AG04450 (cell line): ENCODE results near the gene ANO4. TPM values are rescaled to one million over a fixed set of nuclear protein-coding genes. Genes with fewer than 3 reads are reported as not detected.

Source experiments
- CTCF ChIA-PET: fragments of 300-600, 350-600 bp; formaldehyde crosslinking; extraction: SDS; loops from one replicate; lab custom pipeline; 2022; ENCODE audit warnings: antibody characterized with exemption, inconsistent platforms; lab: Charles Lee
- POLR2A ChIA-PET: fragments of 350-600 bp; formaldehyde crosslinking; extraction: SDS; loops from one replicate; lab custom pipeline; 2021; ENCODE audit warnings: antibody characterized with exemption, inconsistent platforms; lab: Yijun Ruan, JAX
- DNase-seq: peaks from one replicate; pipeline ENCODE4 v3.0.0-alpha.2; 2011; ENCODE audit warnings: low read depth, low spot score
- H3K27ac ChIP-seq: one replicate; pipeline ENCODE4 v1.5.1; 2012; ENCODE audit warnings: low read depth, low read length, control low read depth
- H3K27me3 ChIP-seq: one replicate; pipeline ENCODE4 v1.6.0; 2012; ENCODE audit warnings: low read length; ENCODE audit not compliant: control insufficient read depth, insufficient read depth
- H3K4me3 ChIP-seq: 2 replicates; pipeline ENCODE4 v1.5.1; 2011; ENCODE audit warnings: mild to moderate bottlenecking, low read depth, low read length, control low read depth
- H3K9me3 ChIP-seq: 2 replicates; pipeline ENCODE4 v1.5.1; 2012; ENCODE audit warnings: low read length; ENCODE audit not compliant: control insufficient read depth, insufficient read depth
- polyA plus RNA-seq: library from polyadenylated mRNA; depleted of rRNA; stranded (reverse); fragments of >200 nt; gene quantifications from 2 replicates; pipeline ENCODE4 v1.2.3, GENCODE V29; 2011
- TF ChIP-seq, protein P1 (sequence below): IDR thresholded peaks from 2 replicates; pipeline ENCODE4 v1.5.1; 2011; ENCODE audit warnings: low read depth, low read length, control low read depth, inconsistent platforms

The ANO4 gene
- polyA plus RNA-seq, 1 experiment: 7.5 TPM

DNA sequence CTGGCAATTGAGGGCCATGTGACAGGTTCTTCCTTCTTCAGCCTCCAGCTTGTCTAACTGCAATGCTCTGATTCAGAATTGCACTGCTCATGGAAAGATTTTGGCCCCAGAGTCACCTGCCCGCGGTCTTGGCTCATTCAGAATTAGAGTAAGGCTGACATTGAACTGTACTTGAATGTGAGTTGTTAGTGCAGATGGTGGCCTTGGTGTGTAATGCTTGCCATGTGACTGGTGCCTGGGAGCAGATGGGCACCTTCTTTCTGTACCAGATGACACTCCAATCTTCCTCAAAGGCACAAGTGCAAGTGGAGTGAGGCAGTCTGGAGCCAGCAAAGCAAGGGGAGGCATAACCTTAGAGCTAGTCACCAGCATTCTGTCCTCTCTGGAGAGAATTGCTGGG, 36.5 kb upstream of the ANO4 start:
- CTCF ChIA-PET: no interaction called here
- Histone ChIP-seq H3K4me3 (no peak overlapping the region), H3K27me3 (no peaks in the 10 kb centered on the region), H3K27ac (no peak overlapping the region), H3K9me3 (no peaks in the 10 kb centered on the region)
- TF ChIP-seq, protein P1, sequence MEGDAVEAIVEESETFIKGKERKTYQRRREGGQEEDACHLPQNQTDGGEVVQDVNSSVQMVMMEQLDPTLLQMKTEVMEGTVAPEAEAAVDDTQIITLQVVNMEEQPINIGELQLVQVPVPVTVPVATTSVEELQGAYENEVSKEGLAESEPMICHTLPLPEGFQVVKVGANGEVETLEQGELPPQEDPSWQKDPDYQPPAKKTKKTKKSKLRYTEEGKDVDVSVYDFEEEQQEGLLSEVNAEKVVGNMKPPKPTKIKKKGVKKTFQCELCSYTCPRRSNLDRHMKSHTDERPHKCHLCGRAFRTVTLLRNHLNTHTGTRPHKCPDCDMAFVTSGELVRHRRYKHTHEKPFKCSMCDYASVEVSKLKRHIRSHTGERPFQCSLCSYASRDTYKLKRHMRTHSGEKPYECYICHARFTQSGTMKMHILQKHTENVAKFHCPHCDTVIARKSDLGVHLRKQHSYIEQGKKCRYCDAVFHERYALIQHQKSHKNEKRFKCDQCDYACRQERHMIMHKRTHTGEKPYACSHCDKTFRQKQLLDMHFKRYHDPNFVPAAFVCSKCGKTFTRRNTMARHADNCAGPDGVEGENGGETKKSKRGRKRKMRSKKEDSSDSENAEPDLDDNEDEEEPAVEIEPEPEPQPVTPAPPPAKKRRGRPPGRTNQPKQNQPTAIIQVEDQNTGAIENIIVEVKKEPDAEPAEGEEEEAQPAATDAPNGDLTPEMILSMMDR: no peak
- no peak for DNase-seq
- POLR2A ChIA-PET: interaction anchor here (0.6 kb wide), 1 partner anchor 12 kb away, joined by 12 read pairs; no protein-coding TSS in a partner anchor

DNA sequence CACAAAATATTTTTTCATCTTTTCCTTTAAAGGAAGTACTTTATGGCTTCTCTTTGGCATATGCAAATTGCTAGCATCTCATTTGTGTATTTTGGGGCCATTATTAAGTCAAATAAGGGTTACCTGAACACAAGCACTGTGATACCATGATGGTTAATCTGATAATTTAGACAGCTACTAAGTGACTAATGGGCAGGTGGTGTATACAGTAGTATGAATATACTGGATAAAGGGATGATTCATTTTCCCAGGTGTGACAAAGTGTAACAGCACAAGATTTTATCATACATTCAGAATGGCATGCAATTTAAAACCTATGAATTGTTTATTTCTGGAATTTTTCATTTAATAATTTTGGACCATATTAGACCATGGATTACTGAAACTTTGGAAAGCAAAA, 27.2 kb upstream of the ANO4 start:
- TF ChIP-seq, protein P1: no peak
- CTCF ChIA-PET: no interaction called here
- POLR2A ChIA-PET: no interaction called here
- Histone ChIP-seq H3K27ac (no peak overlapping the region), H3K4me3 (no peak overlapping the region), H3K27me3 (no peaks in the 10 kb centered on the region), H3K9me3 (no peaks in the 10 kb centered on the region)
- DNase-seq: no peak

DNA sequence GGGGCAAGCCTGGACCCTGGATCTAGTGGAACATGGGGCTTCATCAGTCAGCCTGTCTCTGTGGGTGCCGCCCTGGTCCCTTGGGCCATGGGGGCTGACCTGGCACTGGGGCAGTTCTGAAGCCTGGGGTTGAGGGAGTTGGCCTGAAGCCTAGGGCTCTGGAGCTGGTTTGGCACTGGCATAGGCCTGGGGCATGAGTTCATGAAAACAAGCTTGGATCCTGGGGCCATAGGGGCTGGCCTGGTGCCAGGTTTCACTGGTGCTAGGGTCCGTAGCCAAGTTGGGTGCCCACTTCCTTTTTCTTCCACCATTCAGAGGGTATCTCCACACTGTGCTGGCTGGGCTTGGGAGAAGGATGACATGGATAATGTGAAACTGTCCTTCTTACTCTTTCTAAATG, 26.6 kb upstream of the ANO4 start:
- ChIA-PET CTCF (no interaction called here), POLR2A (no interaction called here)
- Histone ChIP-seq H3K27ac (no peak overlapping the region), H3K9me3 (no peaks in the 10 kb centered on the region), H3K4me3 (no peak overlapping the region), H3K27me3 (no peaks in the 10 kb centered on the region)
- no peak for DNase-seq
- TF ChIP-seq, protein P1: no peak

DNA sequence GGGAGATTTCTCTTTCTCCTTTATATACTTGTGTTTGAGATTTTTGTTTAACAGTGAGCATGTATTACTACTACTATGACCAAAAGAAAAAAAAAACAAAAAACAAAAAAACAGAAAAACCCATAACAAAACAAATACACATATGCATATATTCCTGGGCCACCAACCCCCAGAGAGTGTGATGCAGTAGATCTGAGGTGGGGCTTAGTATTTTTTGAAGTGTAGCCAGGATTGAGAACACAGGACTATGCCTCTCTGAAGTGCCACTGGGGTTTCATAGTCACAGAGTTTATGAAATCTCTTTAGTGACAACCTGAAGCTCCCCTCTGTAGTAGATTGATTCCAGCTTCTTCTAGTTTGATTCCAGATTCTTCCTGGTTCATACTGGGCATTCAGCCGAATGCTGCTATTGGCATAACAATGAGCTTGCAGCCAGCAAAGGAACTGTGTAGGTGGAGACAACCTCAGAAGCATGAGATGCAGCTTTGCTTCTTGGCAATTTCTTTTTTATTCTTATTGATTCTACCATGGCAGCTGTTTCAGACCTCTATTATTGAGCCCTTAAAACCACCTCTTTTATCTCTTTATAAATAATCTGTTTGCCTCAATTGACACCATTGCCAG, 15.5 kb upstream of the ANO4 start:
- TF ChIP-seq, protein P1: no peak
- ChIA-PET CTCF (no interaction called here), POLR2A (no interaction called here)
- Histone ChIP-seq H3K4me3 (no peak overlapping the region), H3K27ac (no peak overlapping the region), H3K27me3 (no peaks in the 10 kb centered on the region), H3K9me3 (no peaks in the 10 kb centered on the region)
- no peak for DNase-seq

DNA sequence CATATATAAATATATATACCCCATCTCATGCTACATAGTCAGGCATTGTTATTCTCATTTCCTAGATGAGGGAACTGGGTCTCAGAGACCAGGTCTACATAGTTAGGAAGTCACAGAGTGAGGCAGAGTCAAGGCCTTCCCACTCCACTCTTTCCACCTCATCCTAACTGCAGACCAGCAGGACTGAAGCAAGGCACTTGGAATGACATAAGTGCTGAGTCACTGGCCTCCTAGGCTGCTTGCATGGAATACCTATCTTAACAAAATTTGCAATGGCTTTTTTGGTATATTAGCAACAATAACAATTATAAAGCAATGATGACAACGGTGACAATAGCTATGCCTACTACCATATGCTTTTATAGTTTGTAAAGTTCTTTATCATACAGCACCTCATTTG, 5.4 kb upstream of the ANO4 start:
- TF ChIP-seq, protein P1: no peak
- POLR2A ChIA-PET: no interaction called here
- CTCF ChIA-PET: no interaction called here
- Histone ChIP-seq H3K9me3 (no peaks in the 10 kb centered on the region), H3K27ac (no peak overlapping the region), H3K27me3 (no peaks in the 10 kb centered on the region), H3K4me3 (no peak overlapping the region)
- no peak for DNase-seq
